PC-9 (cell line): ENCODE results near the gene SNRPD3. TPM values are rescaled to one million over a fixed set of nuclear protein-coding genes. Genes with fewer than 3 reads are reported as not detected.

ENCODE experiments used
- BruUV-seq: library from RNA; stranded (reverse); fragments of 400-500 nt; replicated peaks from 2 replicates; lab custom pipeline; 2021; lab: Mats Ljungman, UMichigan
- CTCF ChIA-PET: fragments of 300-600 bp; sonication (Branson Sonifier 250); formaldehyde crosslinking; loops from one replicate; lab custom pipeline; 2022; ENCODE audit warnings: antibody characterized with exemption; lab: Charles Lee
- POLR2A ChIA-PET: fragments of 300-600 bp; sonication (Branson Sonifier 250); formaldehyde crosslinking; loops from one replicate; lab custom pipeline; 2022; ENCODE audit warnings: antibody characterized with exemption; ENCODE audit not compliant: unreplicated experiment; lab: Charles Lee
- DNase-seq, 2 experiments: peaks; one replicate each; pipeline versions ENCODE4 v3.0.0 to v3.0.0-alpha.2; 2015 to 2022; ENCODE audit warnings: mixed read lengths in 1 of 2
- H2AFZ ChIP-seq: fragments of 200-600 bp; sonication (generic); 2 replicates; pipeline ENCODE4 v1.8.1; 2017; ENCODE audit warnings: antibody characterized with exemption
- H3F3A ChIP-seq: fragments of 200-600 bp; sonication (generic); 2 replicates; pipeline ENCODE4 v1.8.1; 2017; ENCODE audit warnings: antibody characterized with exemption, mild to moderate bottlenecking, low read depth; ENCODE audit not compliant: insufficient read depth
- H3K27ac ChIP-seq: fragments of 200-600 bp; sonication (generic); 2 replicates; pipeline ENCODE4 v1.6.1; 2016; ENCODE audit warnings: mixed run types
- H3K27me3 ChIP-seq: fragments of 200-600 bp; sonication (generic); 2 replicates; pipeline ENCODE4 v1.6.1; 2016; ENCODE audit warnings: low read depth, mixed run types; ENCODE audit not compliant: insufficient read depth
- H3K36me3 ChIP-seq: fragments of 200-600 bp; sonication (generic); 2 replicates; pipeline ENCODE4 v1.6.1; 2016; ENCODE audit warnings: low read depth, mixed run types
- H3K4me1 ChIP-seq: fragments of 200-600 bp; sonication (generic); replicated peaks from 2 replicates; pipeline ENCODE4 v1.6.1; 2016; ENCODE audit warnings: mixed run types; ENCODE audit not compliant: insufficient read depth
- H3K4me2 ChIP-seq: fragments of 200-600 bp; sonication (generic); 2 replicates; pipeline ENCODE4 v1.6.1; 2017; ENCODE audit warnings: mixed run types
- H3K4me3 ChIP-seq: fragments of 200-600 bp; sonication (generic); 2 replicates; pipeline ENCODE4 v1.6.1; 2016; ENCODE audit warnings: mixed run types
- H3K79me2 ChIP-seq: fragments of 200-600 bp; sonication (generic); 2 replicates; pipeline ENCODE4 v1.6.1; 2017; ENCODE audit warnings: low read depth, mixed run types
- H3K9me2 ChIP-seq: fragments of 200-600 bp; sonication (generic); 2 replicates; pipeline ENCODE4 v1.8.1; 2017; ENCODE audit warnings: mild to moderate bottlenecking; ENCODE audit not compliant: insufficient read depth
- H3K9me3 ChIP-seq: fragments of 200-600 bp; sonication (generic); 2 replicates; pipeline ENCODE4 v1.8.1; 2016; ENCODE audit warnings: low read depth; ENCODE audit not compliant: insufficient read depth
- H4K20me1 ChIP-seq: fragments of 200-600 bp; sonication (generic); 2 replicates; pipeline ENCODE4 v1.8.1; 2017; ENCODE audit not compliant: insufficient read depth
- CTCF ChIP-seq: fragments of 200-600 bp; sonication (generic); conservative IDR thresholded peaks from 2 replicates; pipeline ENCODE4 v1.6.1; 2017; ENCODE audit warnings: mixed run types, antibody characterized with exemption, mild to moderate bottlenecking, moderate library complexity
- EZH2 ChIP-seq: fragments of 200-600 bp; sonication (generic); IDR thresholded peaks from 2 replicates; pipeline ENCODE4 v1.8.0; 2017; ENCODE audit warnings: antibody characterized with exemption, low read depth
- intact Hi-C: fragments of 100-400 bp; cut with micrococcal nuclease; formaldehyde crosslinking; loops from one replicate; pipeline ENCODE4 v1.10.0; 2022; ENCODE audit not compliant: unreplicated experiment
- total RNA-seq: library from RNA; stranded (reverse); gene quantifications from 2 replicates; pipeline ENCODE4 v1.2.3, GENCODE V29; 2021

SNRPD3 gene
- total RNA-seq, 1 experiment from 2014 or later = 117 TPM

GRCh38 chr22:24563246-24563645, 7.4 kb downstream of the SNRPD3 start:
- peaks cover 79% of the 10 kb centered on the region for H4K20me1 ChIP-seq
- no TSS peak for BruUV-seq
- H3K9me2 ChIP-seq = no peaks in the 10 kb centered on the region
- no peaks in the 10 kb centered on the region for H3K9me3 ChIP-seq
- H3K79me2 ChIP-seq = peaks cover 85% of the 10 kb centered on the region
- peaks cover 19% of the 10 kb centered on the region for H3K36me3 ChIP-seq
- H3K27ac ChIP-seq = no peak overlapping the region
- no peak overlapping the region for H3K4me3 ChIP-seq
- H3K4me1 ChIP-seq = no peaks in the 10 kb centered on the region
- no peak overlapping the region for H3K4me2 ChIP-seq
- no peak for DNase-seq
- POLR2A ChIA-PET = no interaction called here
- TF ChIP-seq CTCF (no peak), EZH2 (no peak)
- intact Hi-C loops = no loop called here
- no peak overlapping the region for H2AFZ ChIP-seq
- H3K27me3 ChIP-seq = no peaks in the 10 kb centered on the region
- CTCF ChIA-PET = no interaction called here
- H3F3A ChIP-seq = no peaks in the 10 kb centered on the region; the same call in 1 of the 2 replicates

GRCh38 chr22:24564376-24565058, 8.7 kb downstream of the SNRPD3 start:
- ChIA-PET CTCF (no interaction called here), POLR2A (no interaction called here)
- H3K4me2 ChIP-seq = no peak overlapping the region
- H2AFZ ChIP-seq = no peak overlapping the region
- no peak overlapping the region for H3K4me3 ChIP-seq
- H3F3A ChIP-seq = no peaks in the 10 kb centered on the region; the same call in 1 of the 2 replicates
- no TSS peak for BruUV-seq
- H3K36me3 ChIP-seq = peaks cover 18% of the 10 kb centered on the region
- no peaks in the 10 kb centered on the region for H3K9me2 ChIP-seq
- no peaks in the 10 kb centered on the region for H3K27me3 ChIP-seq
- intact Hi-C loops = no loop called here
- peaks cover 79% of the 10 kb centered on the region for H3K79me2 ChIP-seq
- peaks cover 73% of the 10 kb centered on the region for H4K20me1 ChIP-seq
- no peak overlapping the region for H3K27ac ChIP-seq
- H3K4me1 ChIP-seq = no peaks in the 10 kb centered on the region
- no peak for TF ChIP-seq CTCF
- no peak for TF ChIP-seq EZH2
- H3K9me3 ChIP-seq = no peaks in the 10 kb centered on the region
- no peak for DNase-seq

- DNase-seq = no peak
These were observed 9.3 kb downstream of the SNRPD3 start for GRCh38 chr22:24565077-24565476.

More at GRCh38 chr22:24565077-24565476, 9.3 kb downstream of the SNRPD3 start:
- H3K27me3 ChIP-seq = no peaks in the 10 kb centered on the region
- POLR2A ChIA-PET = no interaction called here
- CTCF ChIA-PET = no interaction called here
- H3K4me1 ChIP-seq = no peaks in the 10 kb centered on the region
- no peak overlapping the region for H3K4me2 ChIP-seq
- peaks cover 18% of the 10 kb centered on the region for H3K36me3 ChIP-seq
- no peak overlapping the region for H3K27ac ChIP-seq
- peaks cover 75% of the 10 kb centered on the region for H4K20me1 ChIP-seq
- TF ChIP-seq CTCF (no peak), EZH2 (no peak)
- peaks cover 74% of the 10 kb centered on the region for H3K79me2 ChIP-seq
- no peak overlapping the region for H2AFZ ChIP-seq
- no peaks in the 10 kb centered on the region; the same call in 1 of the 2 replicates for H3F3A ChIP-seq
- intact Hi-C loops = no loop called here
- no TSS peak for BruUV-seq
- H3K9me3 ChIP-seq = no peaks in the 10 kb centered on the region
- no peak overlapping the region for H3K4me3 ChIP-seq
- H3K9me2 ChIP-seq = no peaks in the 10 kb centered on the region
